OCI-LY1 (cell line): ENCODE results near the gene HCN1.

Experiments
- H2AFZ ChIP-seq: fragments of 200-600 bp; sonication (generic), shearing (Covaris generic); 2 replicates; pipeline ENCODE4 v1.6.0; 2014; ENCODE audit warnings: antibody characterized with exemption, mild to moderate bottlenecking, low read length
- H3F3A ChIP-seq: fragments of 200-600 bp; sonication (generic), shearing (Covaris generic); 2 replicates; pipeline ENCODE4 v1.6.0; 2014; ENCODE audit warnings: mild to moderate bottlenecking, antibody characterized with exemption, low read length, moderate library complexity; ENCODE audit not compliant: insufficient read depth
- H3K27ac ChIP-seq: fragments of 200-600 bp; sonication (generic); 2 replicates; pipeline ENCODE4 v1.5.1; 2014; ENCODE audit warnings: low read length, mixed run types, mild to moderate bottlenecking, low read depth; ENCODE audit not compliant: poor library complexity, severe bottlenecking
- H3K27me3 ChIP-seq: fragments of 200-600 bp; sonication (generic); 2 replicates; pipeline ENCODE4 v1.6.0; 2014; ENCODE audit warnings: antibody characterized with exemption, mild to moderate bottlenecking, low read length, moderate library complexity; ENCODE audit not compliant: insufficient read depth
- H3K36me3 ChIP-seq: fragments of 200-600 bp; sonication (generic); 2 replicates; pipeline ENCODE4 v1.6.1; 2014; ENCODE audit warnings: mild to moderate bottlenecking, antibody characterized with exemption, low read length, moderate library complexity, mixed read lengths; ENCODE audit not compliant: insufficient read depth
- H3K4me1 ChIP-seq: fragments of 200-600 bp; sonication (generic); 2 replicates; pipeline ENCODE4 v1.5.1; 2014; ENCODE audit warnings: mild to moderate bottlenecking, low read length, moderate library complexity; ENCODE audit not compliant: insufficient read depth, severe bottlenecking
- H3K4me2 ChIP-seq: fragments of 200-600 bp; sonication (generic), shearing (Covaris generic); 2 replicates; pipeline ENCODE4 v1.6.1; 2014; ENCODE audit warnings: low read length
- H3K4me3 ChIP-seq: fragments of 200-600 bp; sonication (generic); 2 replicates; pipeline ENCODE4 v1.5.1; 2014; ENCODE audit warnings: low read length, low read depth, mild to moderate bottlenecking, mixed read lengths; ENCODE audit not compliant: poor library complexity, severe bottlenecking
- H3K79me2 ChIP-seq: fragments of 200-600 bp; shearing (Covaris generic); 2 replicates; pipeline ENCODE4 v1.6.1; 2016; ENCODE audit warnings: mixed run types, low read length, mixed read lengths; ENCODE audit not compliant: insufficient read depth
- H3K9ac ChIP-seq: fragments of 200-600 bp; sonication (generic), shearing (Covaris generic); 2 replicates; pipeline ENCODE4 v1.6.1; 2014; ENCODE audit warnings: mild to moderate bottlenecking, low read length, mixed read lengths
- H3K9me2 ChIP-seq: fragments of 200-600 bp; sonication (generic), shearing (Covaris generic); 2 replicates; pipeline ENCODE4 v1.6.1; 2014; ENCODE audit warnings: low read depth, mild to moderate bottlenecking, low read length, mixed read lengths
- H3K9me3 ChIP-seq: fragments of 200-600 bp; shearing (Covaris generic); 2 replicates; pipeline ENCODE4 v1.6.1; 2014; ENCODE audit warnings: low read length, mixed read lengths
- H4K20me1 ChIP-seq: fragments of 200-600 bp; sonication (generic), shearing (Covaris generic); 2 replicates; pipeline ENCODE4 v1.6.0; 2016; ENCODE audit warnings: mild to moderate bottlenecking, low read length; ENCODE audit not compliant: insufficient read depth
- CTCF ChIP-seq: fragments of 200-600 bp; sonication (generic), shearing (Covaris generic); IDR thresholded peaks from 2 replicates; pipeline ENCODE4 v1.5.1; 2017; ENCODE audit warnings: mild to moderate bottlenecking, antibody characterized with exemption, low read length, moderate library complexity, mixed read lengths
- EZH2 ChIP-seq: fragments of 200-600 bp; sonication (generic), shearing (Covaris generic); IDR thresholded peaks from 2 replicates; pipeline ENCODE4 v1.8.0; 2017; ENCODE audit warnings: borderline replicate concordance, mixed run types, mild to moderate bottlenecking, antibody characterized with exemption, low read length, moderate library complexity, mixed read lengths

Gene HCN1

GRCh38 chr5:45295231-45295630, 400.9 kb downstream of the HCN1 start:
- Histone ChIP-seq H3K79me2 (no peaks in the 10 kb centered on the region), H3K4me3 (no peak overlapping the region), H3K36me3 (no peaks in the 10 kb centered on the region), H2AFZ (no peak overlapping the region), H3K4me2 (no peak overlapping the region), H3K27ac (no peak overlapping the region), H4K20me1 (no peaks in the 10 kb centered on the region), H3K27me3 (no peaks in the 10 kb centered on the region), H3K9ac (no peak overlapping the region), H3K4me1 (no peaks in the 10 kb centered on the region), H3K9me3 (0 out of 2 replicates have a peak, but pooled peaks cover 2% of the 10 kb centered on the region), H3K9me2 (no peaks in the 10 kb centered on the region), H3F3A (no peaks in the 10 kb centered on the region)
- TF ChIP-seq EZH2 (no peak), CTCF (no peak)

DNA sequence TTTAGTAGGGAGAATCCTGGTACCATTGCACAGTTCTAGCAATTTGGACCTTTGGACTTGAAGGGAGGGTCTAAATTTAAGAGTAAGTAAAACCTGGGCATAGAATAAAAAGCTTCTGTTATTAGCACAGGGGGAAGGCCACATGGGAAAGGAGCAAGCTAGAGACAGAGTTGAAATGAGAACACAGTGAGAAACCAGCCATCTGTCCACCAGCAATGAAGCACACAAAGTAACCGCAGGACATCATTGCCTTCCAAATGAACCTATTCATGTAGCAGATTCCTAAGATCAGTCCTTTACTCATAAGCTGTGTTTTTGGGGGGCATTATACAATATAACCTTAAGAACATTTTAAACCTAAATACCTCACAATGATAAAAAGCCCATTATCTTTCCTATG, 407.4 kb downstream of the HCN1 start:
- no peak overlapping the region for H2AFZ ChIP-seq
- no peak overlapping the region for H3K9ac ChIP-seq
- no peaks in the 10 kb centered on the region for H3K36me3 ChIP-seq
- H3K4me2 ChIP-seq, result no peak overlapping the region
- no peaks in the 10 kb centered on the region for H3K9me2 ChIP-seq
- H3K27me3 ChIP-seq, result no peaks in the 10 kb centered on the region
- no peaks in the 10 kb centered on the region for H3F3A ChIP-seq
- no peak overlapping the region for H3K4me3 ChIP-seq
- TF ChIP-seq CTCF (no peak), EZH2 (no peak)
- H4K20me1 ChIP-seq, result no peaks in the 10 kb centered on the region
- H3K9me3 ChIP-seq, result no peaks in the 10 kb centered on the region
- H3K27ac ChIP-seq, result no peak overlapping the region
- H3K4me1 ChIP-seq, result no peaks in the 10 kb centered on the region
- H3K79me2 ChIP-seq, result no peaks in the 10 kb centered on the region

DNA sequence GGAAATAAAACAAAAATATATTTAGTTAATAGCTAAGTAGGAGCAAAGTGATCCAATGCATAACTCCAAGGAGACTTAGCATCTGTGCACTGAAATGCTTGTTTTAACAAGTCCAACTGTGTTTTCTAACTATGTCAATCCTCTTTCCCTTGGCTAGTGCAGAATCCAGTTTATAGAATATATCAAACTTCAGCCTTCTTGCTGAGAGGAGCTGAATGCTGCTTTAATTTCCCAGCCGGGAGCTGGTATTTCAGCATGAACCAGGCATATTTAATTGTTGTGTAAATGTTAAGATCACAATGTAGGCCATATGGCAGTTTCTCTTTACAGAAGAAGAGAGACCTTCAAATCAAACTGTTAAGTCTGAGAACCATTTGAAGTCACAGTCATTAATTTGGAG, 411.7 kb downstream of the HCN1 start:
- Histone ChIP-seq H3K4me1 (no peaks in the 10 kb centered on the region), H3K4me2 (no peak overlapping the region), H3K36me3 (no peaks in the 10 kb centered on the region), H3K79me2 (no peaks in the 10 kb centered on the region), H3K9me3 (no peaks in the 10 kb centered on the region), H3K4me3 (no peak overlapping the region), H3K27ac (no peak overlapping the region), H2AFZ (no peak overlapping the region), H3F3A (no peaks in the 10 kb centered on the region), H3K9ac (no peak overlapping the region), H4K20me1 (no peaks in the 10 kb centered on the region), H3K27me3 (no peaks in the 10 kb centered on the region), H3K9me2 (no peaks in the 10 kb centered on the region)
- no peak for TF ChIP-seq CTCF
- TF ChIP-seq EZH2, result no peak
